Jurkat, Clone E6-1 (cell line): ENCODE data around the gene ARHGAP4.

Source experiments
- DNase-seq: peaks from one replicate; pipeline ENCODE4 v3.0.0-alpha.2; 2011; ENCODE audit warnings: low read depth, low spot score
- H3K4me3 ChIP-seq: 2 replicates; pipeline ENCODE4 v1.5.1; 2011; ENCODE audit warnings: mild to moderate bottlenecking, low read length, control low read depth, moderate library complexity

The ARHGAP4 gene

DNA sequence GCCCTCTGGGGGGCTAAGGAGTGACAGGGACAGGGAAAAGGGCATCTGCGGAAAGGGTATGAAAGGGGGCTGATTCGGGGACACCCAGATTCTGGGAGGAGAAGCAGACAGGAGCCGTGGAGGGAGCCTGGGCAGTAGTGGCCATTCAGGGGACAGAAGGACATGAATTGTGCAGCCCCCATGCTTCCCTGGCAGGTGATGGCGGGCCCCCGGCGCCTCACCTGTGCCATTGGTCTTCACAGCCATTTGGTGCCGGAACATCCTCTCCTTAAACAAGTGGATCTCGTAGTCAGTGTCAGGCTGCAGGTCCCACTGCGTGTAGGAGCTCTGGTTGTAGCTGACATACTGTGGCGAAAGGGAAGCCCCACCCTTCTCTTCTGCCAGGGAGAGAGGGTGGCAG lies 62.0 kb downstream of the ARHGAP4 start:
- DNase-seq, result no peak
- no peak overlapping the region for H3K4me3 ChIP-seq

DNA sequence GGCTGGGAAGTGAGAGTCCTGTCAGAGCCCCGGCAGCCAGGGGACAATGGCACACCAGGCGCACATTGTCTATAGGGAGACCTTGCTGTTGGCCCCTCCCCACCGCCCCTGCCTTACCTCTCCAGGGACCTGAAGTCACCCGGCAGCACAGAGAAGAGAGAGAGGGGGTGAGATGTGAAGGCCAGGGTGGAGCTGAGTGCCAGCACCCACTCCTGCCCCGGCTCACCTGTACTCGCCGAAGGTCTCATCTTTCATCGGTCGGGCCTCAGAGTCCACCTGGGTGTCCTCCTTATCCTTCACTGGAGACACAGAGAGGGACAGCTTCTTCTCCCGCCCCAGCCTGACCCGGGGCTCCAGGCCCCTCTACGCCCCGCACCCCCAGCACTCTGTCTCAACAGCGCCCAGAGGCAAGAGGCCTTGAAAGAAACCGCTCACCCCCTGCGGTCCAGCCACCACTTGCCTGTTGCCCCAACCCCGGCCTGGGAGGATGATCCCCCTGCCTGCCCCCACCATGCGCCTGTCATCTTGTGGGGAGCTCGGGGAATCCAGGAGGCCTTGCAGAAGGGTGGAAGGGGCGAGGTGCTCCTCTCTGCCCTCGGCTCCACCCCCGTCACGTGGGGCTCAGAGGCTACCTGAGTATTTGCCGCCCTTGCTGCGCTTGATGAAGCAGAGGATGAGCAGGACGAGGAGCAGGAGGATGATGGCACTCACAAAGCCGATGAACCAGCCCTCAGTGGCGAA lies 62.6 kb downstream of the ARHGAP4 start:
- no peak overlapping the region for H3K4me3 ChIP-seq
- no peak for DNase-seq

DNA sequence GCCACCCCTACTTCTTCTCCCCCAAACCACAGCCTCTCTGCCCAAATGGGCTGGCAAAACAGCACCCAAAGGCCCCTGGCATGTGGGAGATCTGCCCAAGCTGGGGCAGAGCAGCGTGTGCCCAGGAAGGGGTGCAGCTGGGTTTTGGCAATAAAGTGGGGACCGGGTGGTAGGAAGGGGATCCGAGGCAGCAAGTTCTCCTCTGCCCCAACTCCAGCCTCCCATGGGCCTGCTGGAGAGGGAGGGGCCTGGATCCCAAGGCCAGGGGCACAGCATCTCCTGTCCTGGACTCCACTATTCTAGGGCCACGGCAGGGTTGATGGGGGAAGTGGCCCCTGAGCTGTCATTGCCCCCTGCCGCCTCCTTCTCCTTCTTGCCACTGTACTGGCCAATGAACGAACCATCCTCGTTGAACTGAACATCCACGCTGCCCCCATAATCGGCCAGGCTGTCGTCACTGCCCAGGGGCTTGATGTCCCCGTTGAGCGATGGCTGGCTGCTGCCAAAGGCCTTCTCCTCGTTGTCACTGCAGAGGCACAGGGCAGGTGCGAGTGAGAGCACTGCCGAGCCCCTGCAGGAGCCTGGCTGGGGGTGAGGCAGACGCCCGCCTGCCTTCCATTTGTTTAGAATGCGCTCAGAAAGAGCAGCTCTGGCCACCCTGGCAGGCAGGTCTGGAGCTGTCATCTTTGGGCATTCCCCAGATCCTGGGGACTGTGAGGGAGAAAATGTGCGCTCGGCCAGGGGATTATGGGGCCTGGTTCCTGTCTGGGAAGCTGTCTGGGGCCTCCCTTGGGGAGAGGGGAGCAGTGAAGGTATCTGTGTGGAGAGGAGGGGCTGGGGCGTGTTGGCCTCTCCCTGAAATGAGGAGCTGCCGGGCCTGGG lies 63.5 kb downstream of the ARHGAP4 start:
- DNase-seq, result no peak
- H3K4me3 ChIP-seq, result no peak overlapping the region

DNA sequence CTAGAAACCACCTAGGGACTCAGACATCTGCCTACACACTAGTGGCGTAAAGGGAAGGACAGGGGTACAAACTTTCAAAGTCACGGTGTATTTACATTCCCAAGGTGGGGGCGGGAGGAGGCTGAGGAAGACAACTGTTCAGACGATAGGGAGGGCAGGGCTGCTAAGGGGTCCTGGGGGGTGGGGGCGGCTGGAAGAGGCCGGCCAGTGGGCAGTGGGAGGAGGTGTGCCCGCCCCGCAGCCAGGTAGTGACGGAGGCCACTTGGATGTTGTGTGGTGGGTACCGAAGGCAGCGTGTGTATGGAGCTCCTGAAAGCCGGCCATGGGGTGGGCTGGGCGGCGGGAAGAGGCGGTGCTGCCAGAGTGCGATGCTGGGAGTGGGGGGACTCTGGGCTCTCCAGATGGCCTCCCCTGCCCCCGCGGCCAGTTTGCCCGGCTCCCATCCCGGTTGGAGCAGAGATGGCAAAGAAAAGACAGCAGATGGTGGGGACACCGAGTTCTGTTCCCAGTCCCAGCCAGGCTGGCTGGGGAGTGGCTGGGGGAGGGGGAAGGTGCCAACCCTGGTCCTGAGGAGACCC lies 64.2 kb downstream of the ARHGAP4 start:
- H3K4me3 ChIP-seq, result no peak overlapping the region
- DNase-seq, result no peak

DNA sequence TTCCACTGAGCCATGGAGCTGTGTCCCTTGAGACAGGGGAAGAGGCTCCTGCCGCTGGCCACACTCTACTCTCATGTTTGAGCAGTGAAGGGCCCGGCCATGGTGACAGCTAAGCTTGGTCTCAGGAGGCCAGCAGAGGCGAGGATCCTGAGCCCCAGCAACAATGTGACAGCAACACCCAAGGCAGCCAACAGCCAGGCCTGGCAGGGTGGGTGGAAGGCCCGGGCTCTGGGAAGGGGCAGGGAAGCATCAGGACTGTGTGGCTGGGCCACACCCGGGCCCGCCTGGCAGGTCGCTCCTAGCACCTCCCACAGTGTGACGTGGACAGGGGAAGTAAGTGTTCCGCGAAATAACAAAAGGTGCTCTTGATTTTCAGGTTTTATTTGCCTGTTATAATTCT lies 64.9 kb downstream of the ARHGAP4 start:
- no peak for DNase-seq
- no peak overlapping the region for H3K4me3 ChIP-seq
